ENCODE results near the gene SLC4A2.
A peak's percentile ranks its signal among the peaks of the same experiment; 100 is the strongest.
"Not testable (repeated sequence)": the region's sequence is repeated elsewhere in the genome, so short reads cannot be mapped to it uniquely, and the experiment has no call there.

Gene SLC4A2, protein sequence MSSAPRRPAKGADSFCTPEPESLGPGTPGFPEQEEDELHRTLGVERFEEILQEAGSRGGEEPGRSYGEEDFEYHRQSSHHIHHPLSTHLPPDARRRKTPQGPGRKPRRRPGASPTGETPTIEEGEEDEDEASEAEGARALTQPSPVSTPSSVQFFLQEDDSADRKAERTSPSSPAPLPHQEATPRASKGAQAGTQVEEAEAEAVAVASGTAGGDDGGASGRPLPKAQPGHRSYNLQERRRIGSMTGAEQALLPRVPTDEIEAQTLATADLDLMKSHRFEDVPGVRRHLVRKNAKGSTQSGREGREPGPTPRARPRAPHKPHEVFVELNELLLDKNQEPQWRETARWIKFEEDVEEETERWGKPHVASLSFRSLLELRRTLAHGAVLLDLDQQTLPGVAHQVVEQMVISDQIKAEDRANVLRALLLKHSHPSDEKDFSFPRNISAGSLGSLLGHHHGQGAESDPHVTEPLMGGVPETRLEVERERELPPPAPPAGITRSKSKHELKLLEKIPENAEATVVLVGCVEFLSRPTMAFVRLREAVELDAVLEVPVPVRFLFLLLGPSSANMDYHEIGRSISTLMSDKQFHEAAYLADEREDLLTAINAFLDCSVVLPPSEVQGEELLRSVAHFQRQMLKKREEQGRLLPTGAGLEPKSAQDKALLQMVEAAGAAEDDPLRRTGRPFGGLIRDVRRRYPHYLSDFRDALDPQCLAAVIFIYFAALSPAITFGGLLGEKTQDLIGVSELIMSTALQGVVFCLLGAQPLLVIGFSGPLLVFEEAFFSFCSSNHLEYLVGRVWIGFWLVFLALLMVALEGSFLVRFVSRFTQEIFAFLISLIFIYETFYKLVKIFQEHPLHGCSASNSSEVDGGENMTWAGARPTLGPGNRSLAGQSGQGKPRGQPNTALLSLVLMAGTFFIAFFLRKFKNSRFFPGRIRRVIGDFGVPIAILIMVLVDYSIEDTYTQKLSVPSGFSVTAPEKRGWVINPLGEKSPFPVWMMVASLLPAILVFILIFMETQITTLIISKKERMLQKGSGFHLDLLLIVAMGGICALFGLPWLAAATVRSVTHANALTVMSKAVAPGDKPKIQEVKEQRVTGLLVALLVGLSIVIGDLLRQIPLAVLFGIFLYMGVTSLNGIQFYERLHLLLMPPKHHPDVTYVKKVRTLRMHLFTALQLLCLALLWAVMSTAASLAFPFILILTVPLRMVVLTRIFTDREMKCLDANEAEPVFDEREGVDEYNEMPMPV

DNA sequence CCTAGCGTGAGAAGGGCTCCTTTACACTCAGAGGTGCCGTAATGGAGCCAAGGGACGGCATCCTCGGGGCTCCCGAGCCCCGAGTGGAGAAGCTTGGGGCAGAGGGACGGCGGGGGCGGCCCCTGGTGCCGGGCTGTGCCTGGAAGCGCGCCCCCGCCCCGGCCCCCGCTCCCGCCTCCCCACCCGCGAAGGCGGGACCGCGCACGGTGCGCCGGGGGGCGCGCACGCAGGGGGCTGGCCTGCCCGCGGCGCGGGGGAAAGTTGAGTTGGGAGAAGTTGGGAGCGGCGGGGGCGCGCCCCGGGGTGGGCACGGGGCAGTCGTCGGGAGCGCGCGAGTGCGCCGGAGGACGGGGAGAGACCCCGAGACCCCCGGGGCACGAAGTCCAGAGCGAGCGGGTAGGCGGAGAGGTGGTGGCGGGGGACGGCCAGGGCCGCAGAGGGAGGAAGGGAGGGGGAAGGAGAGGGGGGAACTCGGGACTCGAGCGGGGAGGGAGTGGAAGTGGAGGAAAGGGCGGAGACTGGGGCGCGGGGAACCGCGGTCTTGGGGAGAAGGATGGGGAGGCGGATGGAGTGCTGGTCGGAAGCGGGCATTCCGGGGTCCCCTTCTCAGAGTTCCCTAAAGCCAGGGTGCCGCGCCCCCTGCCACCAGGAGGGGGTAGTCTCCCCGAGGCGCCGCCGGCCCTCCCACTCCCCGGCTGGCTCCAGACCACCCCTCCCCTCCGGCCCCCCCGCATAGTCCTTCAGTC is at the start of gene SLC4A2:
TSS of gene SLC4A2 (plus strand) at position 223 of the 746 bp plus-strand sequence. CDS start 2,399 bp downstream, outside the sequence.
- DNase-seq (ENCODE audit: low read depth, low spot score) = no peak

DNA sequence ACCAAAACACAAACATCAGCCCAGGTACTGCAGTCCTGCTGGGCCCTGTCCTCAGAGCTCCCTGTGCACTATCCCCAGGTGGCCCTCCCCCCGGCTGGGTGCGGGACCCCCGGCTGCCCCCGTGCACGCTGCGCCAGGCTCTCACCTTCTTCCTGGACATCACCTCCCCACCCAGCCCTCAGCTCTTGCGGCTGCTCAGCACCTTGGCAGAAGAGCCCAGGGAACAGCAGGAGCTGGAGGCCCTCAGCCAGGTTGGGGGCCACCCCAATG is 49.4 kb upstream of the SLC4A2 start:
- no peak for DNase-seq (ENCODE audit: low read depth, low spot score)

GRCh38 chr7:151010307-151011096 is 48.9 kb upstream of the SLC4A2 start:
- DNase-seq (ENCODE audit: low read depth, low spot score) = no peak

DNA sequence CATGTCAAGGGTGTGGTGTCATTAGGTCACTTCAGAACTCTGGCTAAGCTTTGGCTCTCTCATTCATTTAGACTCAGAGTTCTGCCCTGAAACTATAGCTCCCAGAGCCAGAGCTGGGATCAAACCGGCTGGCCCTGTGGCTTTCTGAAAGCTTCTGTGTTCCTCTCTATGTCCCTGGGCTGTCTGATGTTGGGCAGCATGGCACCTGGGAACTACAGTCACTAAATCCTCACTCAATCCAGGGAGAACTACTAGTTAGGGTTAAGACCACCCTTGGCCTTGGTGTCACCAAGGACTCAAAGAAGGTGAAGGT is 48.3 kb upstream of the SLC4A2 start:
- DNase-seq (ENCODE audit: low read depth, low spot score) = no peak

GRCh38 chr7:151011616-151012015 is 47.8 kb upstream of the SLC4A2 start:
- DNase-seq (ENCODE audit: low read depth, low spot score) = not testable (repeated sequence)

DNA sequence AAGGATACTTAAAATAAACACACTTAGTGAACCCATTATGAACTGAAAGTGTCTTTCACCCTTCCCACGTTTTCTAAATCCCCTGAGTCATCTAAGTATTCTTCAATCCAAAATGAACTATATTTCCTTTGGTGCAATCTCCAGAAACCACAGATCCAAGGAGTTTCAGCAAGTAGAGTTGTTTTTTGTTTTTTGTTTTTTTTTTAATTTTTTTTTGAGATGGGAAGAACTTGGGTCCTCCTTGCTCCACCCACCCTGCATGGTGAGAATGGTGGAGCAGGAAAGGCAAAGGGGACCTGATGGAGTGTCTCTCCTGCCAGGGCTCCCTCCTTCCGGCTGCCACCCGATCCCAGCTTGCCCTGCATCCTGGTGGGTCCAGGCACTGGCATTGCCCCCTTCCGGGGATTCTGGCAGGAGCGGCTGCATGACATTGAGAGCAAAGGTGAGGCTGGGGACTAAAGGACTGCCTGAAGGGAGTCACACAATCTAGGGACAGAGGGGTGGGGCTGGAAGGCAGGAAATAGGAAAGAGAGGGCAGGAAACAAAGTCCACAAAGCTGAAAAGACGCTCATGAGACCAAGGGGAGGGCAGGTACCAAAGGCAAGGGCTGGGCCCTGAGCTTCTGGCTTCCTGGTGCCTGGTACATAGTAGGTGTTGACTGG is 47.2 kb upstream of the SLC4A2 start:
- no peak for DNase-seq (ENCODE audit: low read depth, low spot score)

GRCh38 chr7:151012911-151013347 is 46.5 kb upstream of the SLC4A2 start:
- DNase-seq (ENCODE audit: low read depth, low spot score) = no peak

- no peak for DNase-seq (ENCODE audit: low read depth, low spot score)
These were observed 46.0 kb upstream of the SLC4A2 start for GRCh38 chr7:151013356-151013732.

DNA sequence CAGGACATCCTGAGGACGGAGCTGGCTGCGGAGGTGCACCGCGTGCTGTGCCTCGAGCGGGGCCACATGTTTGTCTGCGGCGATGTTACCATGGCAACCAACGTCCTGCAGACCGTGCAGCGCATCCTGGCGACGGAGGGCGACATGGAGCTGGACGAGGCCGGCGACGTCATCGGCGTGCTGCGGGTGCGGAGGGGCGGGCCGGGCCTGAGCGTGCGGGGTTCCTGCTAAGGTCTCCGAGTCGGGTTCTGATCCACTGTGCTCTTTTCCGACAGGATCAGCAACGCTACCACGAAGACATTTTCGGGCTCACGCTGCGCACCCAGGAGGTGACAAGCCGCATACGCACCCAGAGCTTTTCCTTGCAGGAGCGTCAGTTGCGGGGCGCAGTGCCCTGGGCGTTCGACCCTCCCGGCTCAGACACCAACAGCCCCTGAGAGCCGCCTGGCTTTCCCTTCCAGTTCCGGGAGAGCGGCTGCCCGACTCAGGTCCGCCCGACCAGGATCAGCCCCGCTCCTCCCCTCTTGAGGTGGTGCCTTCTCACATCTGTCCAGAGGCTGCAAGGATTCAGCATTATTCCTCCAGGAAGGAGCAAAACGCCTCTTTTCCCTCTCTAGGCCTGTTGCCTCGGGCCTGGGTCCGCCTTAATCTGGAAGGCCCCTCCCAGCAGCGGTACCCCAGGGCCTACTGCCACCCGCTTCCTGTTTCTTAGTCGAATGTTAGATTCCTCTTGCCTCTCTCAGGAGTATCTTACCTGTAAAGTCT is 45.5 kb upstream of the SLC4A2 start:
- DNase-seq (ENCODE audit: low read depth, low spot score) = peak; percentile 68

DNA sequence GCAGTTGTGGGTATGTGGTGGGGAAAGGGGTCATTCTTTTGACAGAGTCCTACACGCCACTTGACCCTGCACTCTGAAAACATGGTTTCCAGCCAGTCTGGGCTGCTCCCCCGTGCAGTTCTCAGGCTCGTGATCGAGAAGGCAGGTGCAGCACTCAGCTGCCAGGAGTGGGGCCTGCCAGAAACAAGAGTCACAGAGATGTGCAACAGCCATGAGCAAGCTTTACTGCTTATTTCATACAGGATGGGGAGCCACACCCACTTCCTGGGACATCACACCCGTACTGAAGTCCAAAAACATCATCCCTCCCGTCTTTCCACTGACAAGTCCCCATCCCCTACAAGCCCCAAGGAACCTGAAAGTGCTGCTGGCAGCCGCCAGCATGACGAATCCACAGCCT is 44.4 kb upstream of the SLC4A2 start:
- no peak for DNase-seq (ENCODE audit: low read depth, low spot score)

- DNase-seq (ENCODE audit: low read depth, low spot score) = no peak
These were observed 43.4 kb upstream of the SLC4A2 start for GRCh38 chr7:151015967-151016366.

- no peak for DNase-seq (ENCODE audit: low read depth, low spot score)
These were observed 42.9 kb upstream of the SLC4A2 start for GRCh38 chr7:151016505-151016904.

DNA sequence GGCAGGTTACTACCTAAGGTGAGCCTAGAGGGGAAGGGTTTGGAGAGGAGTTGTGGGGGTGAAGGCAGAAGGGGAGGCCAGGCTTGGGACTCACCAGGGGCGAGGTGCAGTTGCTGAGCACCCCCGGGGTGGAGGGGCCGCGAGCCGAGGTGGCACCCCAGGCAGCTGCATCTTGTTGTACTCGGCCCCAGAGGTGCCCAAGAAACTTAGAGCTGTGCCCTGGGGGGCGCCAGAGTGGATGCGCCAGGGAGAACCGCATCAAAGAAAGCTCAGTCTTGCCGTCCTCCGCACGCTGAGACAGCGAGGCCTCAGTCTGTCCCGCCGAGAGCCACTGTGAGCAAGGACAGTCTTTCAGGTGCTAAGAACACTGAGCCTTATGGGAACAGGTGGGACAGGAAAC is 42.4 kb upstream of the SLC4A2 start:
- no peak for DNase-seq (ENCODE audit: low read depth, low spot score)

DNA sequence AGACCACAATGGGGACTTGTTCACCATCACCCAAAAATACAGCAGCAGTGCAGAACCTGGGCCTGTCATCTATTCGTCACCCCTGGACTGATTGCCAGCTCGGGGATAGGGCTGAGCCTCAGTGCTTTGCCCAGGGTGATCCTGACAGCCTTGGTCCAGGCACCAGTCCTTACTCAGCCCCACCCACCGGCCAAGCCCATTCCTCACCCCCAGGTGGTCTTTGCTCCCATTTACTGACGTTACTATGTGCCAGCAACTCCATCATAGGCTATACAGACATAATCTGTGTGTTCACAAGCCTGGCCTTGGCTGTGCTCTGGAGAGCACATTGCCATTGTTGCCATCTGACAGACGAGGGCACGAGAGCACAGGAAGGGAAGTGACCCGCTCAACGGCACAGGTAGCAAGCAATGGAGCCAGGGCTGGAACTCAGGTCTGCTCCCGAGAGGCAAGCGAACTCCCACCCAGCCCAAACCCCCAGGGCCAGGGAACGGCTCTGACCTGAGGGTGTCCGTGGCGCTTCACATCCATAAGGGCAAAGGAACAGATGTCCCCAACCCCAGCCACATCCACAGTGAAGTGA is 41.9 kb upstream of the SLC4A2 start:
- DNase-seq (ENCODE audit: low read depth, low spot score) = no peak

DNA sequence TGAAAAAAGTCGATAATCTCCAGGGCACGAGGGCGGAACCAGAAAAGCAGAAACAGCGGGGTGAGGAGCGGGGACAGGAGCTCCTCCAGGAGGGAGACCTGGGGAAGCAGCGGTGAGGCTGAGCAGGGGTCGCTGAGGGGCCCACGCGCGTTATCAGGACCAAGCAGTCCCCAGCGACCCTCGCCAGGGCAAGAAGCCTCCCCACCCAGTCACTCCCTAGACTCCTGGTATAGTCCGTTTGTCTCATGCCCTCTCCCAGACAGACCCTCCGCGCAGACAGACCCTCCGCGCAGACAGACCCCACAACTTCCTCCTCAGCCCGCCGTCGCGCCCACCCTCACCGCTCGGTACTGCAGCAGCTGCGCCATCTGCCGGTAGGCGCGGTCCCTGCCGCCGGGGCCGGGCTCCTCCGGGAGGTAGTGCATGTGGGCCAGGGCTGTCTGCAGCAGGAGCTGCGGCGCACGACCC is 41.4 kb upstream of the SLC4A2 start:
- DNase-seq (ENCODE audit: low read depth, low spot score) = no peak

GRCh38 chr7:151018421-151019129 is 40.8 kb upstream of the SLC4A2 start:
- no peak for DNase-seq (ENCODE audit: low read depth, low spot score)

DNA sequence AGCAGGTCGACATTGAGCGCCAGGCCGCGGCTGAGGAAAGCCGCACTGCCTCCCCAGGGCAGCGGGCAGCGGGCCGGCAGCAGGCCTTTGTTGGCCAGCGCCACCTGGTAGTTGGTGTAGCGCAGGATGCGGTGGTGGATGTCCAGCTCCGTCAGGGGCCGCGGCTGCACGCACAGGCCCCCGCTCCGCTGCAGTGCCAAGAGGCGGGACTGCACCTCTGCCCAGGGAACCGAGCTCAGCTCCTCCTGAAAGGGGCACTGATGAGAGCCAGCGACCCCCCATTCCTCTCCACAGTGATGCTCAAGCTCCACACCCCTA is 40.3 kb upstream of the SLC4A2 start:
- no peak for DNase-seq (ENCODE audit: low read depth, low spot score)

GRCh38 chr7:151020231-151020630 is 39.2 kb upstream of the SLC4A2 start:
- DNase-seq (ENCODE audit: low read depth, low spot score) = no peak

DNA sequence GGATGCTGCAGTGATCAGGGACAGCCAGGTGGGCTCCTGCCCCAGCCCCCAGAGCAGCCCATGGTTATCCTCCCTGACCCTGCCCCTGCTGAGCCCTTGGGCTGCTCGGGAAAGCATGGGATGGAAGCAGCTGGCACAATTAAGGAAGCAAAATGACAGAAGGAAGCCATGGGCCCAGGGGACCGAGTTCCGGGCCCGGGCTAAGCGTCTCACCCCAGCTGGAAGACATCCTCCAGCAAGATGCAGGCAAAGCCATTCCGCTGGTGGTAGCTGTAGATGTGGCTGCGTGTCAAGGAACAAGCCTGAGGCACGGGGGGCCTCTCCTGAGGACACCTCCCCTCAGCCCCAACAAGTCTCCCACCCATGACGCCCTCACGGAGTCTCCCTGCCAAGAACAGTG is 36.2 kb upstream of the SLC4A2 start:
- no peak for DNase-seq (ENCODE audit: low read depth, low spot score)

Data from iPS DF 19.7 (cell line).